SK-N-SH (cell line): Measurements from ENCODE around the gene PCDHB9.
"Not testable (repeated sequence)": the region's sequence is repeated elsewhere in the genome, so short reads cannot be mapped to it uniquely, and the experiment has no call there.

ENCODE experiments used
- CTCF ChIP-seq: fragments of 200-600 bp; sonication (generic); IDR thresholded peaks from 2 replicates; pipeline ENCODE4 v1.6.1; 2017; ENCODE audit warnings: antibody characterized with exemption, mild to moderate bottlenecking, moderate library complexity
- EP300 ChIP-seq, 2 experiments: IDR thresholded peaks; 2 replicates each; pipeline versions ENCODE4 v1.4.0 to v1.6.1; 2012; ENCODE audit warnings: borderline replicate concordance in 1 of 2, low read depth in 1 of 2, low read length in 1 of 2
- FOSL2 ChIP-seq: IDR thresholded peaks from 2 replicates; pipeline ENCODE4 v1.4.0; 2012; ENCODE audit warnings: low read depth, mild to moderate bottlenecking, moderate library complexity, borderline replicate concordance
- POLR2AphosphoS5 ChIP-seq: IDR thresholded peaks from 2 replicates; pipeline ENCODE4 v1.6.1; 2012; ENCODE audit warnings: low read depth, low read length
- REST ChIP-seq: IDR thresholded peaks from 2 replicates; pipeline ENCODE4 v1.6.1; 2012; ENCODE audit warnings: mild to moderate bottlenecking, low read depth, low read length, moderate library complexity
- RFX5 ChIP-seq: IDR thresholded peaks from 2 replicates; pipeline ENCODE4 v1.6.1; 2012; ENCODE audit warnings: mild to moderate bottlenecking, improper control_type of control experiment, low read length
- SMC3 ChIP-seq: IDR thresholded peaks from 2 replicates; pipeline ENCODE4 v1.6.1; 2012; ENCODE audit warnings: low read depth, low read length, improper control_type of control experiment

- not testable (repeated sequence) for TF ChIP-seq REST; RFX5; POLR2AphosphoS5; SMC3; CTCF; FOSL2; EP300 (IDR thresholded peaks at IDR 0.05; ENCODE audit: borderline replicate concordance in 1 of 2, low read depth in 1 of 2, low read length in 1 of 2)
Measured at GRCh38 chr5:141137346-141137745, 49.6 kb upstream of the PCDHB9 start.
